HG03064 (cell line): ENCODE measurements around the gene SAMD1.
A peak's percentile ranks its signal among the peaks of the same experiment; 100 is the strongest.

ENCODE experiments used
- ATAC-seq: cut with Tn5 transposase; IDR thresholded peaks from one replicate; pipeline ENCODE4 v1.9.1; 2021; ENCODE audit warnings: low read depth; ENCODE audit not compliant: unreplicated experiment

Gene SAMD1

DNA sequence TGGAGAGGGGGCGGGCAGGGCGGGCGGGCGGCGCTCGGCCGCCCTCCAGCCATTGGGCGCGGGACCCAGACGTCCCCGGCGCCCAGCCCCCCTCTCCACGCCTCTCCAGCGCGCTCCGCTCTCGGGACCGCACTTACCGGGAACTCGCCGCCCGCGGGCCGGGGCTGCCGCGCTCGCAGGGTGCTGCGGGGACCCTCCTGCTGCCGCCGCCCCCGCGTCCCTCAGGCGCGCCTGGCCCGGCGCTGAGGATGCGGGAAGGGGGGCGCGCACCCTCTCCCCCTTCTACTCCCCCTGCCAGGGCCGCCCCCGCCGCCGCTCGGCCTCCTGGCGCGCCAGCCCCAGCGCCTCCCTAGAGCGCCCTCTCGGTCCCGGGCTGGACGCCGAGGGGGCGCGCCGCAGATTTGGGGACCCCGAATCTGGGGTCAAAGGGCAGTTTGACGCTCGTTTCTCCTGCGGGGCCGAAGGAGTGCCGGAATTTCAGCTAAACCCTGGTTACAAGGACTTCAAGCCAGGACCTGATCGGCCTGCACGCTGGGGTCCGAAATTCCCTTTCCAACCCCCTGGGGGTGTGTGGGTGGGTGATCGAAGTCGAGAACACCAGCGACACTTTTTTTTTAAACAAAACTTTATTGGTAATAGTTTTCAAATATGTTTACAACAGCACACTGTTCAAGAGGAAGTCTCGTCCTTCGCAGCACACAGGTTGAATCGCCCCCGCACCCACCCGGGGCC, 696 bp upstream of the SAMD1 start:
- peak; percentile 54 for ATAC-seq

DNA sequence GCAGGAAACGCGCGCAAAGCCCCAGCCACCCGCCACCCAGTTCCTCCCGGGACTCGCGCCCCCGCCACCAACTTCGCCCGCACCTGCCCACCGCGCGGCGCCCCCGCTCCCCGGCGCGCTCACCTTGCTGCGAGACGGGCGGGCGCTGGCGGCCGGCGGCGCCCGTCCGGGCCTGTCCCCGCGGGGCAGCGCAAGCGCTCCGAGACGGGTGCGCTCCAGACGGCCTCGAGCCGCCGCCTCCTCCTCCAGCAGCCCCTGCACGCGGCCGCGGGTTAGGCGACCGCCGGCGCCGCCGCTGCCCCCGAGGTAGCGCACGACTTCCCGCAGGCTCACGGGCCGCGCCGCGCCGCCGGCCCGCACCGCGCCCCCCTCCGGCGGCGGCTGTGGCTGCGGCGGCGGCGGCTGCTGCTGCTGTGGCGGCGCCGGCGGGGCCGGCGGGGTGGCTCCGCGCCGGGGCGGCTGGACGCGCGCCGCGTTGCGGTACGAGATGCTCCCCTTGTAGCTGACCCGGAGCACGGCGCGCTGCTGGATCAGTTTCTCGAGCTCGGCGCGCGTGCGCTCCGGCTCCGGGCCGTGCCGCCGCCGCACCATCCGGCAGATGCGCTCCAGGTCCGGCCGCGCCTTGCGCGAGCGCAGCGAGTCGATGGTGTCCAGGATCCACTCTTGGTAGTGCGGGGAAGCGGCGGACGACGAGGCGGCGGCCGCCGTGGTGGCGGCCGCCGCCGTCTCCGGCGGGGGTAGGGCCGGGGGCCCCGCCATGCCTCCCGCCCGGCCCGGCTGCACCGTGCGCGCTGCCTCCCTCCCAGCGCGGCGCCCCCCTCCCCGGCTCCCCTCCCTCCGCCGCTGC, 666 bp downstream of the SAMD1 start:
- ATAC-seq, result no peak

DNA sequence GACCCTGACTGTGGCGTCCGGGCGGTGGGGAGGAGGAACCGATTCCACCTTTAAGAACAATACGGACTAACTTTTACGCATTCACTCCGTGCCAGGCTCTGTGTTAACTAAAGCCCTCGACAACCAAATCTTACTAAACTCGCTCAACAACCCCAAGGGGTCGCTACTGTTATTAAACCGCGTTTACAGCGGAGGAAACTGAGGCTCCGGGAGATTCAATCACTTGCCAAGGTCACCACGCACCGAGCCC, 1.2 kb downstream of the SAMD1 start:
- no peak for ATAC-seq

DNA sequence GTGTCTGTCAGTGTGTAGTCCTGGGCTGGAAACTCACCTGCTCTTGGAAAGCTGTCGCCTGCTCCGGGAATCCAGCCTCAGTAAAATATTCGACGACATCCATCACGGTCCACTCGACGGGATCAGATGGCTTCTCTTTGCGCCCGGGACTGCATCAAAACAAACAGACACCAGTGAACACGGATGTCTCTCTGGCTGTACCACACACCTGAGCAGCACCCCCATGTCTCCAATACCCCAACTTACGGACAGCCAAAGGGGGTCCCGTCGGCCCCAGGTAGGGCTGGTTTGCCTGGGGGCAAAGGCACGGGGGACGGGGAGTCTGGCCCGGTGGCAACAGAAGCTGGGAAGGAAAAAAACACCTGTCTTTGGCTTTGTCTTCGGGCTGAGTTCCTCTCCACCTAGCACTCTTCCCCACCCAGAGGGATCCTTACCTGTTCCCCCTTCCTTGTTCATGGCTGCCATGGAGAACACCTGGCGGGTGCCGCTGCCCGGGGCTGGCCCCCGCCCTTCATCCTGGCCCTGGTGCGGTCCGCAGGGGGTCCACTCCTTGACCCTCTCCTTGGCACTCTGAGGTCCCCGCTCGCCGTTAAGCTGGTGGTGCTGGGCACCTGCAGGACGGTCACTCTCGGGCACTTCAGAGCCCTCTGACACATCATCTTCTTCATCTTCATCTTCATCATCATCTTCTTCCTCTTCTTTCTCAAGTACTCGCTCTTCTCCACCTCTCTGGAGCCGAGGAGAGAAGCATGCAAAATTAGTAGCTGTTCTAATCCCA, 1.7 kb downstream of the SAMD1 start:
- ATAC-seq, result no peak

DNA sequence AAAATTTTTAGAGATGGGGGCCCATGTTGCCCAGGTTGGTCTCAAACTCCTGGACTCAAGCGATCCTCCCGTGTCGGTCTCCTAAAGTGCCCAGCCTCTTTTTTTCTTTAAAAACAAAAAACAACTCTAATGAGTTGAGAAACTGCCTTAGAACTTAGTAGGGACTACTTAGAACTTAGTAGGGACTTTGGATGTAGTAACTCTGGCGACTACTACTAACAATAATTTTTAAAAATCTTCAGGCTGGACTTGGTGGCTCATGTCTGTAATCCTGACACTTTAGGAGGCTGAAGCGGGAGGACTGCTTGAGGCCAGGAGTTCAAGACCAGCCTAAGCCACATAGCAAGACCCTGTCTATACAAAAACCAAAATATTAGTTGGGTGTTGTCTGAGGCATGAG, 4.5 kb downstream of the SAMD1 start:
- ATAC-seq, result no peak

DNA sequence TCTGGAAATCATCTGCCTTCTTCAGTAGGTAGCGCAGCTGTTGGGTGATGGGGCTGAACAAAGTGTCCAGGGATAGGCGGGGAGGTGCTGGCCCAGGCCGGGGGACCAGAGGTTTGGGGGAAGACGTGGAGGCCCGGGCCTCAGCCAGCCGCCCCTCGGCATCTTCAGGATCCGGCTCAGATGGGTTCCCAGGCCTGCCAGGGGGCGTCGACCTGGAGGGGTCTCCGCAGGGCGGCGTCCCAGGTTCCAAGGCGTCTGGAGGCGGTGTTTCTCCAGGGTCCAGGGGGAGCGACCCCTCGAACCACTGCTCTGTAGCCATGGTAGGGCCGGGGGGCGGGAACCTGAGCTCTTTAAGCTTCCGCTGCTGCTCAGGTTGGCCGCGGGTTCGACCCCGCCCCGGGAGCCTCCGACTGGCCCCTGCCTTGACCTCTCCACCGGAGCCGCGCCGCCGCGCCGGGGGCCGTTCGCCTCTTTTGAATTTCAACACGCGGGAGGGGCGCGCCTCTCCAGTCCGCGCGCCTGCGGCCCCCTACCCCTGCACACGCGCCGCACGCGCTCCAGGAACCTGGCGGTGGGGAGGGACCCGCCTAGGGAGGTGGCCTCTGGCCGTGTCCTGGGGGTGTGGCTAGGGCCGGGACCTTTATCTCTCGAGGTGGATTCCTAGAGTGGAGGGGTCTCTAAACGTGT, 5.1 kb downstream of the SAMD1 start, which contains the start of gene C19orf67:
TSS of gene C19orf67 (minus strand) at position 475 of the 687 bp plus-strand sequence. CDS start at position 319, 156 bp downstream.
- no peak for ATAC-seq

DNA sequence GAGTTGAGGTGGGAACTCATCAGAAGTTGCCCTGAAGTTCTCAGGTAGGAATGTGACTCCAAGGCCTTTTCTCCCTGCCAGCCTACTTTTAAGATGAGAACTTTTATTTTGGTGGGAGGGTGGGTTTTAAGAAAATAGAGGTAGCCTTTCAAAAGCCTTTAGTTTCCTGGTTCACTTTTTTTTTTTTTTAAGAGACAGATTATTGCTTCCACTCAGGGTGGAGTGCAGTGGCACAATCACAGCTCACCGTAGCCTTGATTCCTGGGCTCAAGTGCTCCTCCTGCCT, 7.9 kb downstream of the SAMD1 start:
- ATAC-seq, result no peak

DNA sequence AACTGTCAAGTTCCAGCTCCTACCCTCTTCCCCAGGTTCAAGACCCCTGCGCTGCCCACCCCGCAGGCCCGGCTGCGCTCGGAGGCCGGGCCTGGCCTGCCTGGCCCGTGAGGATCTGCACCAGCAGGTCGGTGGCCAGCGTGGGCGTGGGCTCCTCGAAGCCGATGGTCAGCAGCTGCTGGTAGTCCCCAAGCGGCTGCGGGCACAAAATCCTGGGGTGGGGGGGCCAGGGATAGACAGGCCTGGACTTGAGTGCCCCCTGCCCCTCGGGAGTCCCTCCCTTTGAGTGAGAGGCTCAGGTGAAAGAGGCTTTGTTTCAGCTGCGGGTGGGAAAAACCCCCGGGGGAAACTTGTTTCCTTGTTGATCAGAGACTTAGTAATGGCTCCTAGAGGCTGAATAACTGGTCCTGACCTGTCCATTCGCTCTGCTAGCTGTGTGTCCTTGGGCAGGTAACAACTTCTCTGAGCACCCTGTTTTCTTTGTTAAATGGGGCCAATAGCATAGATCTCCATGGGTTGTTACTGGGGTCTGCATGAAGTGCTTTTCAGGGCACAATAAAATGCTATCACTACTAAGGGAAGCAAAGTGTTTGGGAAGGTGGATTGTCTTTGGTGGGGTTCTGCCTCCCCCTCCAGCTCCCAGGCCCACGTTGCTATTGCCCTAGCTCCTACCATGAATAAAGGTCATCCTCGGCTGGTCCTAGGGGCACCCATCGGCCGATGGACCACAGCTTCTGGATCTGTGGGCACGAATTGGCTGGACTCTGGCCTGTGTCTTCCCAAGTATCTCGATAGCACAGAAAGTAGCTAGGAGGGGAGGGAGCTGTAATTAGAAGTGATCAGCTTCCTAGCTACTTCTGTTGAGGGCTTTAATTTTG, 8.5 kb downstream of the SAMD1 start:
- peak; percentile 19 for ATAC-seq

DNA sequence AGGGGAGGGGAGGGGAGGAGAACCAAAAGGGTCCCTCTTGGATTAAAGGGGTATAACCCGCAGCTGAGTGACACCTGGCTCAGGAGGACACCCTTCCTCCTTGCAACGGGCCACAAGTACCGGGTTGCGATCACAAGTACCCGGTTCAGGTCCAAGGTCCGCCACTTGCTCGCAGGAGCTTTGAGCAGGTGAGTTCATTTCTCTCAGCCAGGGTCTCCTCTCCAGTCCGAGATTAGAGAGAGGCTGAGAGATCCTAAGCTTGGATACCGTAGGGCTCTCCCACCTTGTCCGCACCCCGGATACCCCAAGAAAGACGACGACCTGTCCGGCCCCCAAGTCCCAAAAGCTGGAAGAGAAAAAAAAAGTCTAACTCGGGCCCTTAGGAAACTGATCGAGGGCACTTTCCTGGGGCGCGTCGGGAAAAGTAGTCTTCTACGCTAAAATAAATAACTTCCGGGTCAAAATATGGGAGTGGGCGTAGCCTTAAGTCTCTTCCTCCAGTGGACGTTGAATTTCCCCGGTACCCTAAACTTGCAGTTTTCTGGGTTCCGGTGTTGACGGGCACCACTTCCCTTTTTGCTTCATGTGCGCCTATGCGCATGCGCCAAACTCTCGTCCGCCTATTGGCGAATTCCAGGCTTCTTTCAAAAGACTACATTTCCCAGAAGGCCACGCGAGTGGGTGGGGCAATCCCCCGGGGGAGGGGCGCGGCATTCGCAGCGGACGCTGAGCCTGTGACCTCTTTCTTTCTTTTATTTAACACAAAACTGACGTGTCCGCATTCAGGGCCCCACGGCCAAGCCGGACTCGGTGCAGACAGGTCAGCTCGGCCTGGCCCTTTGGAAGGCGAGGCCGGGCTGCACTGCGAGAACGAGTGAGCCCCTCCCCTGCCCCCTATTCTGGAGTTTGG, 9.4 kb downstream of the SAMD1 start:
- ATAC-seq, result peak; percentile 73

DNA sequence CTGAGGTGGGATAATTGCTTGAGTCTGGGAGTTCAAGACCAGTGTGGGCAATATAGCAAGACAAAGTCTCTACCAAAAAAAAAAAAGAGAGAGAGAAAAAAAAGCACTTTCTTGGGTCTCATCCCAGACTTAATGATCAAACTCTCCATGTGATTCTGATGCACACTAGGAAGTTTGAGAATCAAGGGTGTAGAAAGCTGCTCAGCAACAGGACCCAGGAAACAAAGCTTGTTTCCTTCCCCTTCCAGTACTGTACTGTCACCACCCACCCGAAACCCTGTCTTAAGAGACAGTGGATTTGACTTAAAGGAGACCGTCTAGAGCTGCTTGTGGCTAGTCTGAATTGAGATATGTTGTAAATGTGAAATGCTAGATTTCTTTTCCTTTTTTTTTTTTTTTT, 12.1 kb downstream of the SAMD1 start:
- no peak for ATAC-seq

DNA sequence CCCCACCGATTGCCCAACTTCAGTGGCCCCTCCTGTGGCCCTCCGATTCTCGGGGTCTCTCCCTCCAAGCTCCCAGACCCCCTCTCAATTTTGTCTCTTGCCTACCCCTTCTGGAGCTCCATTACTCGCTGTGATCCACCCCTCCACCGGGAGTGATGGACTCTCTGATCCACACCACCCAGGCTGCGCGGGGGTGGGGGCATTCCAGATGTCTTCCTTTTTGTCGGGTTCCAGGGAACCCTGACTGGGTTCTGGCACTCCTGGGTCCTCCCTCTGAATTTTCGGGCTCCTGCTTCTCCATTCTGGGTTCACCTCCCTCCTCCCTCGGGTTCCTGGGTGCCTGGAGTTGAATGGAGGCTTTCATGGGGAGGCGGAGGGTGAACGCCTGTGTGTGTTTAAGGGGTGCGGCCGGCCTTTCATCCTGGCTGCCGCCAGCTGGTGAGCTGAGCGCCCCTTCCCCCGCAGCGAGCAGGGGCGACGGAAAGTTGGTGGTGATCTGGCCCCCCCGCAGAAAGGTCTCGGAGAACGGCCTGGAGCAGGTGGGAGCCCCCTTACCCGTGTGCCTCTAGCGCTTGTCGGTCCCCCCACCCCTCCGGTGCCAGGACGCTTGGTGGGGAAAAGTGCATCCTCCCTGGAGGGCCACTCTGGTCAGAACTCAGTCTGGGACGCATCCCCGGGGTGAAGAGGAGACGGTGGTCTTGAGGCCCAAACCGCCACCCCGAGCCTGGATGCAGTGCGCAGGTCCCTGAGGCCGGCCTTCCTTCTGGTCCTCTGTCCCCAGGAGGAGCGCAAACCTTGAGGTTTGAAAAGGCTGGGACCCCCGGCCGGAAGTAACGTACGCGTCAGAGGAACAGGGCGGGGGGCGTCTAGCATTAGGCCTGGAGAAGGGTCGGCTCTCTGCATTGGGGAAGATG, 16.4 kb downstream of the SAMD1 start:
- no peak for ATAC-seq

DNA sequence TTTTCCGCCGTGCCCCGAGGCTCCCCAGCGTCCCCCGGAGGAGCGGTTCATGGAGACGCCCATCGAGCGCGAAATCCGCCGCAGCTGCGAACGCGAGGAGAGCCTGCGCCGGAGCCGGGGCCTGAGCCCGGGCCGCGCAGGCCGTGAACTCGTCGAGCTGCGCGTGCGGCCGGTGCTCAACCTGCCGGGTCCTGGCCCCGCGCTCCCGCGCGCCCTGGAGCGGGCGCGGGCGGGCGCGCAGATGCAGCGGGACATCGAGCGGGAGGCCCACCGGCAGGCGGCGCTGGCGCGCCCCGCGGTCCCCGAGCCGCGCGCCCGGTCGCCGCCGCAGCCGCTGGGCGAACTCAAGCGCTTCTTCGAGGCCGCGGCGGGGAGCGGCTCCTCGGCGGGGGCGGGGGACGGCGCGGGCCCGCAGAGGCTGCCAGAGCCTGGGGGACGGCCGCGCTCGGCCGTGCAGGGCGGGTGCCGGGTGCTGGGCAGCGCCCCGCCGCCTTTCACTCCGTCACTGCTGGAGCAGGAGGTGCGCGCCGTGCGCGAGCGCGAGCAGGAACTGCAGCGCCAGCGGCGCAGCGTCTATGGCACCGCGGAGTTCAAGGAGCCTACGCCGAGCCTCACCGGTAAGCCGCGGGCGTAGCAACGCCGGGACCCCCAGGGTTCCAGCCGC, 17.2 kb downstream of the SAMD1 start:
- peak; percentile 47 for ATAC-seq

DNA sequence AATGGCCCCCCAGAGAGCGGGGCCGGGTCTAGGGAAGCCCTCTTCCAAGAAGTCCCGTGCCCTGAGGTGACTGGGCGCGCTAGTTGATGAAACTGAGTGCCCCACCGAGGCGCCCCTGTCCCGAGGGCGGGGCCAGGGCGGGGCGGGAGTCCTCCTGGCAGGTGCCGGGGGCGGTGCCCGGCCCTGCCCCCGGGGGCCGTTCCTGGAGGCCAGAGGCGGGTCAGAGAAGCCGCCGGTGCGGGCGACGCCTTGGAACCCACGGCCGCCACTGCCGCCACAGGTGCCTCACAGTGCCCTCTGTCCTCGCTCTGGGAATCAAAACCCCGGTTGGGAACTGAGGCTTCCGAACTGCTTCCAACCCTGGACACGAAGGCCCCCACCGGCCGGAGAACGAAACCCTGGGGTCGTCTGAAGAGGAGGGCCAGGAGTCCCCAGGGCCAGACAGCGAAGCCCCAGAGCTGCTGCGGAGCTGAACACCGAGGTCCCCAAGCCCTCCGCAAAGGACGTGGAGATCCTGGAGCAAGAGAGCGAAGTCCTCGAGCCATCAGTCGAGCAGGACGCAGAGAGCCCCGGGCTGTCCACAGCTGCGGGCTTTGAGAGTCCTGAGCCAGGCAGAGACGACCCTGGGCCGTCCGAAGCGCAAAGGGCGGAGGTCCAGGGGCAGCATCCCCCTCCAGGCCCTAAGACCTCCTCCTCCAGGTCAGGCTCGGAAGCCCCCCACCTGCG, 17.9 kb downstream of the SAMD1 start, which contains the start of gene MISP3:
TSS of gene MISP3 (plus strand) at position 252 of the 726 bp plus-strand sequence. CDS start 524 bp downstream, outside the sequence.
- peak; percentile 18 for ATAC-seq

DNA sequence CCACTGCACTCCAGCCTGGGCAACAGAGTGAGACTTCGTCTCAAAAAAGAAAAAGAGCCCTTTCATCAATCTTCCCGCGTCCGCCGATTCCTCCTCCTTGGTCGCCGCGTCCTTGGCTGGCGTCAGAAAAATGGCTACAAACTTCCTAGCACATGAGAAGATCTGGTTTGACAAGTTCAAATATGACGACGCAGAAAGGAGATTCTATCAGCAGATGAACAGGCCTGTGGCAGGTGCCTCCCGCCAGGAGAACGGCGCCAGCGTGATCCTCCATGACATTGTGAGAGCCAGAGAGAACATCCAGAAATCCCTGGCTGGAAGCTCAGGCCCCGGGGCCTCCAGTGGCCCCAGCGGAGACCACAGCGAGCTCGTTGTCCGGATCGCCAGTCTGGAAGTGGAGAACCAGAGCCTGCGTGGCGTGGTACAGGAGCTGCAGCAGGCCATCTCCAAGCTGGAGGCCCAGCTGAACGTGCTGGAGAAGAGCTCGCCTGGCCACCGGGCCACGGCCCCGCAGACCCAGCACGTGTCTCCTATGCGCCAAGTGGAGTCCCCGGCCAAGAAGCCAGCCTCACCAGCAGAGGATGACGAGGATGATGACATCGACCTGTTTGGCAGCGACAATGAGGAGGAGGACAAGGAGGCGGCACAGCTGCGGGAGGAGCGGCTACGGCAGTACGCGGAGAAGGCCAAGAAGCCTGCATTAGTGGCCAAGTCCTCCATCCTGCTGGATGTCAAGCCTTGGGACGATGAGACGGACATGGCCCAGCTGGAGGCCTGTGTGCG, 20.1 kb downstream of the SAMD1 start:
- ATAC-seq, result no peak

DNA sequence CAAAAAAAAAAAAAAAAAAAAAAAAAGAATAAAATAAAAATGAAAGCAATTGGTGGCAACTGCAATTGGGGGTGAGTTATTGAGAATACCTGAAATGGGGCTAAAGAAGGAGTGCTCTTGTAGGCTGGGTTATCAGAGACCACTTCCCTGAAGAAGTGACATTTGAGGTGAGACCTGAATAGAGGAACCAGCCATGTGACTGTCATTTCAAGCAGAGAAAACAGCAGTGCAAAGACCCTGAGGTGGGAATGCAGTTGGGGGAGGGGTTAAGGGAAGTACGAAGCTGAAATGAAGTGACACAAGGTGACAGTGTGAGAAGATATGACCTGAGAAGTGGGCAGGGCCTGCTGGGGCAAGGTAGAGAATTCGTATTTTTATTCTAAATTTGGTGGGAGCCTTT, 24.4 kb downstream of the SAMD1 start:
- no peak for ATAC-seq

DNA sequence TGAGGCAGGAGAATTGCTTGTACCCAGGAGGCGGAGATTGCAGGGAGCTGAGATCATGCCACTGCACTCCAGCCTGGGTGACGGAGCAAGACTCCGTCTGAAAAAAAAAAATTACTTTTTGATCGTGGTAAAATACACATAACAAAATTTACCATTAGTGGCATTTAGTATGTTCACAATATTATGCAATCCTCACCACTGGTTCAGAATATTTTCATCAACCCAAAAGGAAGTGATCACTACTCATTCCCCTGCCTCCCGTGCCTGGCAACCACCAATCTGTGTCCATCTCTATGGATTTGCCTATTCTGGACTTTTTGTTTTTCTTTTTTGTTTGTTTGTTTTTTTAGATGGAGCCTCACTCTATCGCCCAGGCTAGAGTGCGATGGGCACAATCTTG, 27.4 kb downstream of the SAMD1 start:
- no peak for ATAC-seq
